SK-N-SH (cell line): ENCODE measurements around the gene PLPP2. TPM values are rescaled to one million over a fixed set of nuclear protein-coding genes. Genes with fewer than 3 reads are reported as not detected.
A peak's percentile ranks its signal among the peaks of the same experiment; 100 is the strongest.

Experiments used
- CTCF ChIA-PET: fragments of 300-600, 350-600 bp; formaldehyde crosslinking; extraction: SDS; loops from one replicate; lab custom pipeline; 2021; lab: Yijun Ruan, JAX
- POLR2A ChIA-PET: fragments of 350-600 bp; sonication (Branson Sonifier 250); formaldehyde crosslinking; extraction: SDS; loops from one replicate; lab custom pipeline; 2020; ENCODE audit warnings: antibody characterized with exemption, inconsistent platforms; lab: Yijun Ruan, JAX
- DNase-seq: peaks from one replicate; pipeline ENCODE4 v3.0.0; 2012
- H2AFZ ChIP-seq: fragments of 200-600 bp; sonication (generic); 2 replicates; pipeline ENCODE4 v1.8.1; 2016; ENCODE audit warnings: antibody characterized with exemption, mild to moderate bottlenecking, low read depth
- H3F3A ChIP-seq: fragments of 200-600 bp; sonication (generic); replicated peaks from 2 replicates; pipeline ENCODE3; 2016; ENCODE audit warnings: antibody characterized with exemption, mild to moderate bottlenecking; ENCODE audit not compliant: insufficient read depth
- H3K27ac ChIP-seq, 2 experiments: fragments of 200-500 bp in 1 of 2; fragments of 200-600 bp in 1 of 2; sonication (Bioruptor generic) in 1 of 2; sonication (generic), shearing (Covaris generic) in 1 of 2; 2 replicates each; pipeline versions ENCODE4 v1.5.1 to v1.6.1; 2014 to 2016; ENCODE audit warnings: low read depth in 2 of 2, inconsistent platforms in 1 of 2, low read length in 1 of 2, mild to moderate bottlenecking in 1 of 2, mixed read lengths in 1 of 2
- H3K27me3 ChIP-seq: fragments of 200-600 bp; sonication (generic), shearing (Covaris generic); 2 replicates; pipeline ENCODE4 v1.6.1; 2016; ENCODE audit warnings: mixed run types; ENCODE audit not compliant: insufficient read depth
- H3K36me3 ChIP-seq, 2 experiments: fragments of 200-500 bp in 1 of 2; fragments of 200-600 bp in 1 of 2; sonication (Bioruptor generic) in 1 of 2; sonication (generic) in 1 of 2; replicated peaks in 1 of 2; 2 replicates each; pipeline versions ENCODE3 to v1.5.1; 2014 to 2016; ENCODE audit warnings: low read length in 1 of 2, mild to moderate bottlenecking in 1 of 2; ENCODE audit not compliant: insufficient read depth in 2 of 2, control insufficient read depth in 1 of 2
- H3K4me1 ChIP-seq, 2 experiments: fragments of 200-500 bp in 1 of 2; fragments of 200-600 bp in 1 of 2; sonication (Bioruptor generic) in 1 of 2; sonication (generic), shearing (Covaris generic) in 1 of 2; 2 replicates each; pipeline versions ENCODE4 v1.5.1 to v1.6.1; 2014 to 2016; ENCODE audit warnings: low read depth in 1 of 2, low read length in 1 of 2, mixed run types in 1 of 2; ENCODE audit not compliant: insufficient read depth in 2 of 2, control insufficient read depth in 1 of 2
- H3K4me2 ChIP-seq: fragments of 200-600 bp; sonication (generic), shearing (Covaris generic); 2 replicates; pipeline ENCODE4 v1.6.1; 2017; ENCODE audit warnings: mixed run types
- H3K4me3 ChIP-seq, 2 experiments: fragments of 200-500 bp in 1 of 2; fragments of 200-600 bp in 1 of 2; sonication (Bioruptor generic) in 1 of 2; sonication (generic), shearing (Covaris generic) in 1 of 2; 2 replicates each; pipeline versions ENCODE4 v1.5.1 to v1.8.1; 2014 to 2016; ENCODE audit warnings: low read depth in 2 of 2, inconsistent platforms in 1 of 2, low read length in 1 of 2, mild to moderate bottlenecking in 1 of 2, mixed read lengths in 1 of 2, moderate library complexity in 1 of 2
- H3K79me2 ChIP-seq: fragments of 200-600 bp; sonication (generic); 2 replicates; pipeline ENCODE4 v1.8.1; 2017; ENCODE audit warnings: mild to moderate bottlenecking; ENCODE audit not compliant: insufficient read depth
- H3K9ac ChIP-seq: fragments of 200-600 bp; sonication (generic); 2 replicates; pipeline ENCODE4 v1.6.1; 2017; ENCODE audit warnings: mixed run types
- H3K9me2 ChIP-seq: fragments of 200-600 bp; sonication (generic); 2 replicates; pipeline ENCODE4 v1.6.1; 2017; ENCODE audit warnings: mixed run types
- H3K9me3 ChIP-seq: fragments of 200-600 bp; sonication (generic); 2 replicates; pipeline ENCODE4 v1.6.1; 2017; ENCODE audit warnings: mixed run types, mild to moderate bottlenecking, moderate library complexity
- H4K20me1 ChIP-seq: fragments of 200-600 bp; sonication (generic); 2 replicates; pipeline ENCODE4 v1.6.1; 2017; ENCODE audit warnings: mild to moderate bottlenecking, mixed run types; ENCODE audit not compliant: insufficient read depth
- ELF1 ChIP-seq: IDR thresholded peaks from 2 replicates; pipeline ENCODE4 v1.4.0; 2012
- EP300 ChIP-seq, 2 experiments: IDR thresholded peaks; 2 replicates each; pipeline versions ENCODE4 v1.4.0 to v1.6.1; 2012; ENCODE audit warnings: borderline replicate concordance in 1 of 2, low read depth in 1 of 2, low read length in 1 of 2
- FOXJ3 ChIP-seq: sonication (generic); formaldehyde crosslinking; IDR thresholded peaks from 2 replicates; pipeline ENCODE4 v1.5.1; 2020; ENCODE audit warnings: mild to moderate bottlenecking, missing genetic modification reagents
- FOXM1 ChIP-seq: IDR thresholded peaks from 2 replicates; pipeline ENCODE4 v1.4.0; 2012; ENCODE audit warnings: low read depth, mild to moderate bottlenecking
- IRF3 ChIP-seq: fragments of 150-350 bp; IDR thresholded peaks from 2 replicates; pipeline ENCODE4 v1.6.1; 2016; ENCODE audit warnings: mild to moderate bottlenecking, low read depth, low read length
- JUND ChIP-seq: IDR thresholded peaks from 2 replicates; pipeline ENCODE4 v1.4.0; 2012
- MEF2A ChIP-seq: IDR thresholded peaks from 2 replicates; pipeline ENCODE4 v1.4.0; 2012; ENCODE audit warnings: low read depth, borderline replicate concordance
- MXI1 ChIP-seq: IDR thresholded peaks from 2 replicates; pipeline ENCODE4 v1.6.1; 2012; ENCODE audit warnings: mild to moderate bottlenecking, low read depth, low read length, improper control_type of control experiment
- NFIC ChIP-seq: IDR thresholded peaks from 2 replicates; pipeline ENCODE4 v1.4.0; 2012; ENCODE audit warnings: borderline replicate concordance
- NRF1 ChIP-seq: IDR thresholded peaks from 2 replicates; pipeline ENCODE4 v1.6.1; 2012; ENCODE audit warnings: low read depth, mild to moderate bottlenecking, low read length
- RAD21 ChIP-seq: IDR thresholded peaks from 2 replicates; pipeline ENCODE4 v1.6.1; 2012; ENCODE audit warnings: mild to moderate bottlenecking, low read length
- RCOR1 ChIP-seq: fragments of 150-350 bp; IDR thresholded peaks from 2 replicates; pipeline ENCODE4 v1.6.1; 2017; ENCODE audit warnings: antibody characterized with exemption, low read length
- RFX5 ChIP-seq: IDR thresholded peaks from 2 replicates; pipeline ENCODE4 v1.6.1; 2012; ENCODE audit warnings: mild to moderate bottlenecking, improper control_type of control experiment, low read length
- RXRA ChIP-seq: IDR thresholded peaks from 2 replicates; pipeline ENCODE4 v1.4.0; 2012; ENCODE audit warnings: low read depth, mild to moderate bottlenecking, borderline replicate concordance
- TAF1 ChIP-seq: IDR thresholded peaks from 2 replicates; pipeline ENCODE4 v1.6.1; 2012; ENCODE audit warnings: low read depth, mild to moderate bottlenecking, low read length, moderate library complexity, borderline replicate concordance
- TCF12 ChIP-seq: IDR thresholded peaks from 2 replicates; pipeline ENCODE4 v1.4.0; 2012
- USF1 ChIP-seq: IDR thresholded peaks from 2 replicates; pipeline ENCODE4 v1.4.0; 2012; ENCODE audit warnings: low read depth, borderline replicate concordance
- USF2 ChIP-seq: fragments of 150-350 bp; IDR thresholded peaks from 2 replicates; pipeline ENCODE4 v1.6.1; 2017; ENCODE audit warnings: antibody characterized with exemption, low read length, low read depth, borderline replicate concordance
- YY1 ChIP-seq: IDR thresholded peaks from 2 replicates; pipeline ENCODE4 v1.4.0; 2012; ENCODE audit warnings: low read depth, mild to moderate bottlenecking
- ZBTB33 ChIP-seq: IDR thresholded peaks from 2 replicates; pipeline ENCODE4 v1.4.0; 2012; ENCODE audit warnings: low read depth, borderline replicate concordance
- WGBS: methylation state at CpG from one replicate; pipeline ENCODE4 v1.1.6; 2017; ENCODE audit warnings: low lambda C conversion rate; 5-methylcytosine and 5-hydroxymethylcytosine counted together
- polyA plus RNA-seq, 3 experiments: library from polyadenylated mRNA; depleted of rRNA; stranded (reverse); fragments of >200 nt; gene quantifications; 2 replicates each; pipeline ENCODE4 v1.2.3, GENCODE V29; 2012

PLPP2 gene
- polyA plus RNA-seq, 1 of the 3 experiments (the other 2 are of a cell fraction), result 33.6 TPM

- no peaks in the 10 kb centered on the region; a peak in 1 of 4 replicates for H3K4me1 ChIP-seq
- CTCF ChIA-PET, result interaction anchor here (1.0 to 3.4 kb wide), 2 partner anchors 25 to 27 kb away, joined by 3 to 17 read pairs; no protein-coding TSS in a partner anchor
- H3F3A ChIP-seq, result peaks cover 3% of the 10 kb centered on the region
- POLR2A ChIA-PET, result interaction anchor here (1.0 kb wide), 1 partner anchor 17 kb away, joined by 3 read pairs; no protein-coding TSS in a partner anchor
- 87% methylated on average over 10 of the region's 14 CpGs for WGBS
- H3K79me2 ChIP-seq, result no peaks in the 10 kb centered on the region
- no peak overlapping the region for H2AFZ ChIP-seq
- H4K20me1 ChIP-seq, result no peaks in the 10 kb centered on the region
- no peak overlapping the region for H3K4me3 ChIP-seq
- peak; percentile 25 for DNase-seq
- no peak overlapping the region for H3K9ac ChIP-seq
- H3K9me2 ChIP-seq, result no peaks in the 10 kb centered on the region
- H3K36me3 ChIP-seq, result no peaks in the 10 kb centered on the region
- no peaks in the 10 kb centered on the region for H3K27me3 ChIP-seq
- TF ChIP-seq RAD21 (no peak), TCF12 (no peak), NRF1 (no peak), TAF1 (no peak), RXRA (no peak), RCOR1 (no peak), EP300 (IDR thresholded peaks at IDR 0.05; ENCODE audit: borderline replicate concordance in 1 of 2, low read depth in 1 of 2, low read length in 1 of 2) (no peak), YY1 (no peak), ELF1 (no peak), MXI1 (no peak), MEF2A (no peak), JUND (no peak), FOXM1 (no peak), USF2 (no peak), NFIC (no peak), IRF3 (no peak)
- TF ChIP-seq, all 33 proteins: peak for 0
- H3K4me2 ChIP-seq, result no peak overlapping the region
- no peak overlapping the region for H3K27ac ChIP-seq
- no peaks in the 10 kb centered on the region for H3K9me3 ChIP-seq
Measured at GRCh38 chr19:293436-294110, 2.4 kb upstream of the PLPP2 start.

- Histone ChIP-seq H3K27ac (no peak overlapping the region), H3K9me2 (no peaks in the 10 kb centered on the region)
- CTCF ChIA-PET, result interaction anchor here (3.4 kb wide), 1 partner anchor 26 kb away, joined by 17 read pairs; no protein-coding TSS in a partner anchor
- no peak for TF ChIP-seq FOXJ3 (CRISPR knock-in tag)
- no peak for TF ChIP-seq NRF1
- TF ChIP-seq FOXM1, result no peak
- no peak for TF ChIP-seq YY1
- TF ChIP-seq USF2, result no peak
- no peak for TF ChIP-seq USF1
- no peak for TF ChIP-seq ZBTB33
- no peak for TF ChIP-seq RAD21
- no peak for TF ChIP-seq RFX5
Measured at GRCh38 chr19:292951-293350, 1.7 kb upstream of the PLPP2 start.

More at GRCh38 chr19:292951-293350, 1.7 kb upstream of the PLPP2 start:
- Histone ChIP-seq H3K9me3 (no peaks in the 10 kb centered on the region), H2AFZ (no peak overlapping the region), H3F3A (peaks cover 3% of the 10 kb centered on the region), H3K9ac (no peak overlapping the region), H3K4me2 (no peak overlapping the region), H3K4me3 (no peak overlapping the region), H3K79me2 (no peaks in the 10 kb centered on the region), H4K20me1 (no peaks in the 10 kb centered on the region), H3K36me3 (no peaks in the 10 kb centered on the region), H3K27me3 (no peaks in the 10 kb centered on the region), H3K4me1 (no peaks in the 10 kb centered on the region; a peak in 1 of 4 replicates)
- POLR2A ChIA-PET, result no interaction called here
- 81% methylated on average over 4 of the region's 4 CpGs for WGBS
- DNase-seq, result peak; percentile 30
